H1 (cell line): ENCODE data around the gene SLC27A5. TPM values are rescaled to one million over a fixed set of nuclear protein-coding genes. Genes with fewer than 3 reads are reported as not detected.

Experiments used
- BACH1 ChIP-seq: IDR thresholded peaks from 2 replicates; pipeline ENCODE4 v1.6.1; 2012; ENCODE audit warnings: low read length, improper control_type of control experiment
- CBX5 ChIP-seq: fragments of 300-800, 300-1000 bp; sonication (generic); IDR thresholded peaks from 2 replicates; pipeline ENCODE4 v1.7.1; 2016; ENCODE audit warnings: antibody characterized with exemption, low read length, low read depth
- RAD21 ChIP-seq, 2 experiments: IDR thresholded peaks in 1 of 2; conservative IDR thresholded peaks in 1 of 2; 2 replicates each; pipeline ENCODE4 v1.6.1; 2011; ENCODE audit warnings: low read depth in 2 of 2, low read length in 2 of 2, improper control_type of control experiment in 1 of 2, inconsistent platforms in 1 of 2, mild to moderate bottlenecking in 1 of 2, moderate library complexity in 1 of 2
- RBBP5 ChIP-seq: IDR thresholded peaks from 2 replicates; pipeline ENCODE4 v1.7.1; 2012; ENCODE audit warnings: low read depth, mild to moderate bottlenecking, inconsistent platforms, low read length, moderate library complexity, borderline replicate concordance
- SIX5 ChIP-seq: IDR thresholded peaks from 2 replicates; pipeline ENCODE4 v1.6.1; 2011; ENCODE audit warnings: mild to moderate bottlenecking, low read depth, low read length
- polyA plus RNA-seq, 7 experiments: library from polyadenylated mRNA; depleted of rRNA in 3 of 7; stranded (reverse) in 5 of 7; unstranded in 2 of 7; fragments of >200 nt in 5 of 7; fragments of 200-250 nt in 2 of 7; gene quantifications; 1 replicate in 5 of 7; 2 replicates in 1 of 7; 4 replicates in 1 of 7; pipeline versions ENCODE4 v1.2.1 to v1.2.3, GENCODE V29; 2011 to 2013; ENCODE audit warnings: missing spikeins in 2 of 7, mixed read lengths in 2 of 7
- total RNA-seq: library from RNA; stranded (reverse); fragmentation: NEBNext Ultra II Directional; extraction: Animal tissue kit (Norgen Biotek cat#: 25700); gene quantifications from 2 replicates; pipeline ENCODE4 v1.2.1, GENCODE V29; 2021
- TF ChIP-seq, protein P1 (sequence below): fragments of 300-600 bp; sonication (generic); IDR thresholded peaks from 2 replicates; pipeline ENCODE4 v1.7.1; 2012; ENCODE audit warnings: low read length, moderate library complexity, mild to moderate bottlenecking, inconsistent platforms; ENCODE audit not compliant: insufficient replicate concordance

SLC27A5 gene
- total and polyA plus RNA-seq, 2 of the 8 experiments (the other 6 are each of a cell fraction or from before 2014, with no cell fraction given), result 25.1 to 80.5 TPM

- TF ChIP-seq, protein P1, sequence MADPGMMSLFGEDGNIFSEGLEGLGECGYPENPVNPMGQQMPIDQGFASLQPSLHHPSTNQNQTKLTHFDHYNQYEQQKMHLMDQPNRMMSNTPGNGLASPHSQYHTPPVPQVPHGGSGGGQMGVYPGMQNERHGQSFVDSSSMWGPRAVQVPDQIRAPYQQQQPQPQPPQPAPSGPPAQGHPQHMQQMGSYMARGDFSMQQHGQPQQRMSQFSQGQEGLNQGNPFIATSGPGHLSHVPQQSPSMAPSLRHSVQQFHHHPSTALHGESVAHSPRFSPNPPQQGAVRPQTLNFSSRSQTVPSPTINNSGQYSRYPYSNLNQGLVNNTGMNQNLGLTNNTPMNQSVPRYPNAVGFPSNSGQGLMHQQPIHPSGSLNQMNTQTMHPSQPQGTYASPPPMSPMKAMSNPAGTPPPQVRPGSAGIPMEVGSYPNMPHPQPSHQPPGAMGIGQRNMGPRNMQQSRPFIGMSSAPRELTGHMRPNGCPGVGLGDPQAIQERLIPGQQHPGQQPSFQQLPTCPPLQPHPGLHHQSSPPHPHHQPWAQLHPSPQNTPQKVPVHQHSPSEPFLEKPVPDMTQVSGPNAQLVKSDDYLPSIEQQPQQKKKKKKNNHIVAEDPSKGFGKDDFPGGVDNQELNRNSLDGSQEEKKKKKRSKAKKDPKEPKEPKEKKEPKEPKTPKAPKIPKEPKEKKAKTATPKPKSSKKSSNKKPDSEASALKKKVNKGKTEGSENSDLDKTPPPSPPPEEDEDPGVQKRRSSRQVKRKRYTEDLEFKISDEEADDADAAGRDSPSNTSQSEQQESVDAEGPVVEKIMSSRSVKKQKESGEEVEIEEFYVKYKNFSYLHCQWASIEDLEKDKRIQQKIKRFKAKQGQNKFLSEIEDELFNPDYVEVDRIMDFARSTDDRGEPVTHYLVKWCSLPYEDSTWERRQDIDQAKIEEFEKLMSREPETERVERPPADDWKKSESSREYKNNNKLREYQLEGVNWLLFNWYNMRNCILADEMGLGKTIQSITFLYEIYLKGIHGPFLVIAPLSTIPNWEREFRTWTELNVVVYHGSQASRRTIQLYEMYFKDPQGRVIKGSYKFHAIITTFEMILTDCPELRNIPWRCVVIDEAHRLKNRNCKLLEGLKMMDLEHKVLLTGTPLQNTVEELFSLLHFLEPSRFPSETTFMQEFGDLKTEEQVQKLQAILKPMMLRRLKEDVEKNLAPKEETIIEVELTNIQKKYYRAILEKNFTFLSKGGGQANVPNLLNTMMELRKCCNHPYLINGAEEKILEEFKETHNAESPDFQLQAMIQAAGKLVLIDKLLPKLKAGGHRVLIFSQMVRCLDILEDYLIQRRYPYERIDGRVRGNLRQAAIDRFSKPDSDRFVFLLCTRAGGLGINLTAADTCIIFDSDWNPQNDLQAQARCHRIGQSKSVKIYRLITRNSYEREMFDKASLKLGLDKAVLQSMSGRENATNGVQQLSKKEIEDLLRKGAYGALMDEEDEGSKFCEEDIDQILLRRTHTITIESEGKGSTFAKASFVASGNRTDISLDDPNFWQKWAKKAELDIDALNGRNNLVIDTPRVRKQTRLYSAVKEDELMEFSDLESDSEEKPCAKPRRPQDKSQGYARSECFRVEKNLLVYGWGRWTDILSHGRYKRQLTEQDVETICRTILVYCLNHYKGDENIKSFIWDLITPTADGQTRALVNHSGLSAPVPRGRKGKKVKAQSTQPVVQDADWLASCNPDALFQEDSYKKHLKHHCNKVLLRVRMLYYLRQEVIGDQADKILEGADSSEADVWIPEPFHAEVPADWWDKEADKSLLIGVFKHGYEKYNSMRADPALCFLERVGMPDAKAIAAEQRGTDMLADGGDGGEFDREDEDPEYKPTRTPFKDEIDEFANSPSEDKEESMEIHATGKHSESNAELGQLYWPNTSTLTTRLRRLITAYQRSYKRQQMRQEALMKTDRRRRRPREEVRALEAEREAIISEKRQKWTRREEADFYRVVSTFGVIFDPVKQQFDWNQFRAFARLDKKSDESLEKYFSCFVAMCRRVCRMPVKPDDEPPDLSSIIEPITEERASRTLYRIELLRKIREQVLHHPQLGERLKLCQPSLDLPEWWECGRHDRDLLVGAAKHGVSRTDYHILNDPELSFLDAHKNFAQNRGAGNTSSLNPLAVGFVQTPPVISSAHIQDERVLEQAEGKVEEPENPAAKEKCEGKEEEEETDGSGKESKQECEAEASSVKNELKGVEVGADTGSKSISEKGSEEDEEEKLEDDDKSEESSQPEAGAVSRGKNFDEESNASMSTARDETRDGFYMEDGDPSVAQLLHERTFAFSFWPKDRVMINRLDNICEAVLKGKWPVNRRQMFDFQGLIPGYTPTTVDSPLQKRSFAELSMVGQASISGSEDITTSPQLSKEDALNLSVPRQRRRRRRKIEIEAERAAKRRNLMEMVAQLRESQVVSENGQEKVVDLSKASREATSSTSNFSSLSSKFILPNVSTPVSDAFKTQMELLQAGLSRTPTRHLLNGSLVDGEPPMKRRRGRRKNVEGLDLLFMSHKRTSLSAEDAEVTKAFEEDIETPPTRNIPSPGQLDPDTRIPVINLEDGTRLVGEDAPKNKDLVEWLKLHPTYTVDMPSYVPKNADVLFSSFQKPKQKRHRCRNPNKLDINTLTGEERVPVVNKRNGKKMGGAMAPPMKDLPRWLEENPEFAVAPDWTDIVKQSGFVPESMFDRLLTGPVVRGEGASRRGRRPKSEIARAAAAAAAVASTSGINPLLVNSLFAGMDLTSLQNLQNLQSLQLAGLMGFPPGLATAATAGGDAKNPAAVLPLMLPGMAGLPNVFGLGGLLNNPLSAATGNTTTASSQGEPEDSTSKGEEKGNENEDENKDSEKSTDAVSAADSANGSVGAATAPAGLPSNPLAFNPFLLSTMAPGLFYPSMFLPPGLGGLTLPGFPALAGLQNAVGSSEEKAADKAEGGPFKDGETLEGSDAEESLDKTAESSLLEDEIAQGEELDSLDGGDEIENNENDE, result no peak
- TF ChIP-seq BACH1 (peak; percentile 49; the same call in 1 of the 2 replicates), RAD21 (IDR thresholded peaks at IDR 0.05 in 1 of 2, conservative IDR thresholded peaks at IDR 0.05 in 1 of 2; ENCODE audit: low read depth in 2 of 2, low read length in 2 of 2) (no peak), RBBP5 (peak; percentile 46; the same call in 1 of the 2 replicates), CBX5 (no peak), SIX5 (no peak)
Observed at GRCh38 chr19:58538257-58539168, 26.7 kb upstream of the SLC27A5 start (continued).
